Measurements from ENCODE around the gene CROCC. TPM values are rescaled to one million over a fixed set of nuclear protein-coding genes. Genes with fewer than 3 reads are reported as not detected.

CROCC gene
- polyA plus RNA-seq, 1 of the 3 experiments (the other 2 are of a cell fraction): 39.1 TPM

DNA sequence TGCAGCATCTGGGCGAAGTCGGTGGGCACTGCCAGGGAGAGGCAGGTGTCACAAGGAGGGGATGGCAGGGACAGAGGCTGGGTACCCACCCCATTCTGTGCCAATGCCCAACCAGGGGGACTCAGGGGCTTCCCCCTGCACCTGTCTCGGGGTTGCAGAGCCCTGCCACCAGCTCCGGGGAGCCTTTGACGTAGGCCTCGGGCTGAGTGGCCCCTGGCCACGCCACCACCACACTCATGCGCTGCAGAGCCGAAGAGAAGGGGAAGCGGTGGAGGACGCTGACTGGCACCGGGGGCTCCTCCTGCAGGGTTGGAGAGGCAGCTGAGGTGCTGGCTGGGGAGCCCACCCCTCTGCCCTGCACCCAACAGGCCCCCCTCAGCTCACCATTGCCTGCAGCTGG lies 70.4 kb downstream of the CROCC start:
- H3K36me3 ChIP-seq (replicated peaks in 1 of 2; ENCODE audit: control insufficient read depth in 1 of 2, insufficient read depth in 2 of 2, low read length in 1 of 2): peaks cover 3 to 8% of the 10 kb centered on the region in 2 experiments
- ChIA-PET POLR2A (interaction anchor here (1.2 kb wide), 1 partner anchor 10 kb away, joined by 3 read pairs; no protein-coding TSS in a partner anchor), CTCF (interaction anchor here (0.6 to 1.2 kb wide), 5 partner anchors 17 to 56 kb away, joined by 3 read pairs; no protein-coding TSS in a partner anchor)
- H3K9me2 ChIP-seq: no peaks in the 10 kb centered on the region
- H4K20me1 ChIP-seq (ENCODE audit: insufficient read depth): no peaks in the 10 kb centered on the region
- H3K4me3 ChIP-seq (ENCODE audit: low read depth in 2 of 2, low read length in 1 of 2): no peak overlapping the region
- DNase-seq: no peak
- H3K27me3 ChIP-seq (ENCODE audit: insufficient read depth): no peaks in the 10 kb centered on the region
- H3K4me1 ChIP-seq (ENCODE audit: control insufficient read depth in 1 of 2, insufficient read depth in 2 of 2, low read depth in 1 of 2, low read length in 1 of 2): no peaks in the 10 kb centered on the region
- no peaks in the 10 kb centered on the region for H3F3A ChIP-seq (replicated peaks; ENCODE audit: insufficient read depth)
- no peak for TF ChIP-seq SMC3 (IDR thresholded peaks at IDR 0.05; ENCODE audit: low read depth, low read length)
- TF ChIP-seq GABPA (IDR thresholded peaks at IDR 0.05; ENCODE audit: low read depth): no peak
- no peak for TF ChIP-seq YY1 (IDR thresholded peaks at IDR 0.05; ENCODE audit: low read depth)
- no peak for TF ChIP-seq GATA2 (CRISPR knock-in tag; IDR thresholded peaks at IDR 0.05)
- TF ChIP-seq, protein P1, sequence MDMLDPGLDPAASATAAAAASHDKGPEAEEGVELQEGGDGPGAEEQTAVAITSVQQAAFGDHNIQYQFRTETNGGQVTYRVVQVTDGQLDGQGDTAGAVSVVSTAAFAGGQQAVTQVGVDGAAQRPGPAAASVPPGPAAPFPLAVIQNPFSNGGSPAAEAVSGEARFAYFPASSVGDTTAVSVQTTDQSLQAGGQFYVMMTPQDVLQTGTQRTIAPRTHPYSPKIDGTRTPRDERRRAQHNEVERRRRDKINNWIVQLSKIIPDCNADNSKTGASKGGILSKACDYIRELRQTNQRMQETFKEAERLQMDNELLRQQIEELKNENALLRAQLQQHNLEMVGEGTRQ (IDR thresholded peaks at IDR 0.05; ENCODE audit: borderline replicate concordance, low read depth, low read length): no peak
- TF ChIP-seq, protein P2, sequence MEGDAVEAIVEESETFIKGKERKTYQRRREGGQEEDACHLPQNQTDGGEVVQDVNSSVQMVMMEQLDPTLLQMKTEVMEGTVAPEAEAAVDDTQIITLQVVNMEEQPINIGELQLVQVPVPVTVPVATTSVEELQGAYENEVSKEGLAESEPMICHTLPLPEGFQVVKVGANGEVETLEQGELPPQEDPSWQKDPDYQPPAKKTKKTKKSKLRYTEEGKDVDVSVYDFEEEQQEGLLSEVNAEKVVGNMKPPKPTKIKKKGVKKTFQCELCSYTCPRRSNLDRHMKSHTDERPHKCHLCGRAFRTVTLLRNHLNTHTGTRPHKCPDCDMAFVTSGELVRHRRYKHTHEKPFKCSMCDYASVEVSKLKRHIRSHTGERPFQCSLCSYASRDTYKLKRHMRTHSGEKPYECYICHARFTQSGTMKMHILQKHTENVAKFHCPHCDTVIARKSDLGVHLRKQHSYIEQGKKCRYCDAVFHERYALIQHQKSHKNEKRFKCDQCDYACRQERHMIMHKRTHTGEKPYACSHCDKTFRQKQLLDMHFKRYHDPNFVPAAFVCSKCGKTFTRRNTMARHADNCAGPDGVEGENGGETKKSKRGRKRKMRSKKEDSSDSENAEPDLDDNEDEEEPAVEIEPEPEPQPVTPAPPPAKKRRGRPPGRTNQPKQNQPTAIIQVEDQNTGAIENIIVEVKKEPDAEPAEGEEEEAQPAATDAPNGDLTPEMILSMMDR (IDR thresholded peaks at IDR 0.05): no peak
- TF ChIP-seq, protein P3, sequence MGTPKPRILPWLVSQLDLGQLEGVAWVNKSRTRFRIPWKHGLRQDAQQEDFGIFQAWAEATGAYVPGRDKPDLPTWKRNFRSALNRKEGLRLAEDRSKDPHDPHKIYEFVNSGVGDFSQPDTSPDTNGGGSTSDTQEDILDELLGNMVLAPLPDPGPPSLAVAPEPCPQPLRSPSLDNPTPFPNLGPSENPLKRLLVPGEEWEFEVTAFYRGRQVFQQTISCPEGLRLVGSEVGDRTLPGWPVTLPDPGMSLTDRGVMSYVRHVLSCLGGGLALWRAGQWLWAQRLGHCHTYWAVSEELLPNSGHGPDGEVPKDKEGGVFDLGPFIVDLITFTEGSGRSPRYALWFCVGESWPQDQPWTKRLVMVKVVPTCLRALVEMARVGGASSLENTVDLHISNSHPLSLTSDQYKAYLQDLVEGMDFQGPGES (IDR thresholded peaks at IDR 0.05; ENCODE audit: low read depth, low read length): no peak
- no peak for TF ChIP-seq RFX5 (IDR thresholded peaks at IDR 0.05; ENCODE audit: low read length)
- no peak for TF ChIP-seq FOSL2 (IDR thresholded peaks at IDR 0.05; ENCODE audit: borderline replicate concordance, low read depth)
- TF ChIP-seq RCOR1 (IDR thresholded peaks at IDR 0.05; ENCODE audit: low read length): no peak
- no peak for TF ChIP-seq RXRA (IDR thresholded peaks at IDR 0.05; ENCODE audit: borderline replicate concordance, low read depth)
- TF ChIP-seq FOXM1 (IDR thresholded peaks at IDR 0.05; ENCODE audit: low read depth): no peak
- no peak for TF ChIP-seq NFIC (IDR thresholded peaks at IDR 0.05; ENCODE audit: borderline replicate concordance)
- TF ChIP-seq SIN3A (IDR thresholded peaks at IDR 0.05; ENCODE audit: borderline replicate concordance, low read depth, low read length): no peak
- TF ChIP-seq RAD21 (IDR thresholded peaks at IDR 0.05; ENCODE audit: low read length): no peak
- TF ChIP-seq, protein P4, sequence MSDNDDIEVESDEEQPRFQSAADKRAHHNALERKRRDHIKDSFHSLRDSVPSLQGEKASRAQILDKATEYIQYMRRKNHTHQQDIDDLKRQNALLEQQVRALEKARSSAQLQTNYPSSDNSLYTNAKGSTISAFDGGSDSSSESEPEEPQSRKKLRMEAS (IDR thresholded peaks at IDR 0.05; ENCODE audit: low read depth): no peak
- no peak for TF ChIP-seq EZH2phosphoT487 (IDR thresholded peaks at IDR 0.05; ENCODE audit: borderline replicate concordance, low read depth)
- no peak for TF ChIP-seq TAF1 (IDR thresholded peaks at IDR 0.05; ENCODE audit: borderline replicate concordance, low read depth, low read length)
- TF ChIP-seq, protein P5, sequence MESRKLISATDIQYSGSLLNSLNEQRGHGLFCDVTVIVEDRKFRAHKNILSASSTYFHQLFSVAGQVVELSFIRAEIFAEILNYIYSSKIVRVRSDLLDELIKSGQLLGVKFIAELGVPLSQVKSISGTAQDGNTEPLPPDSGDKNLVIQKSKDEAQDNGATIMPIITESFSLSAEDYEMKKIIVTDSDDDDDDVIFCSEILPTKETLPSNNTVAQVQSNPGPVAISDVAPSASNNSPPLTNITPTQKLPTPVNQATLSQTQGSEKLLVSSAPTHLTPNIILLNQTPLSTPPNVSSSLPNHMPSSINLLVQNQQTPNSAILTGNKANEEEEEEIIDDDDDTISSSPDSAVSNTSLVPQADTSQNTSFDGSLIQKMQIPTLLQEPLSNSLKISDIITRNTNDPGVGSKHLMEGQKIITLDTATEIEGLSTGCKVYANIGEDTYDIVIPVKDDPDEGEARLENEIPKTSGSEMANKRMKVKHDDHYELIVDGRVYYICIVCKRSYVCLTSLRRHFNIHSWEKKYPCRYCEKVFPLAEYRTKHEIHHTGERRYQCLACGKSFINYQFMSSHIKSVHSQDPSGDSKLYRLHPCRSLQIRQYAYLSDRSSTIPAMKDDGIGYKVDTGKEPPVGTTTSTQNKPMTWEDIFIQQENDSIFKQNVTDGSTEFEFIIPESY (IDR thresholded peaks at IDR 0.05; ENCODE audit: borderline replicate concordance, low read depth): no peak
- no peak for TF ChIP-seq ELF1 (IDR thresholded peaks at IDR 0.05)
- H3K9me3 ChIP-seq: no peaks in the 10 kb centered on the region
- no peaks in the 10 kb centered on the region for H3K79me2 ChIP-seq (ENCODE audit: insufficient read depth)
- H3K9ac ChIP-seq: no peak overlapping the region
- no peak overlapping the region for H2AFZ ChIP-seq (ENCODE audit: low read depth)
- H3K27ac ChIP-seq (ENCODE audit: low read depth in 2 of 2, low read length in 1 of 2): no peak overlapping the region
- no CpG with 5 or more reads among the region's 12 CpGs for WGBS (ENCODE audit: low lambda C conversion rate)
- H3K4me2 ChIP-seq: no peak overlapping the region
